ENCODE results near the gene PPP3CB.

PPP3CB gene

DNA sequence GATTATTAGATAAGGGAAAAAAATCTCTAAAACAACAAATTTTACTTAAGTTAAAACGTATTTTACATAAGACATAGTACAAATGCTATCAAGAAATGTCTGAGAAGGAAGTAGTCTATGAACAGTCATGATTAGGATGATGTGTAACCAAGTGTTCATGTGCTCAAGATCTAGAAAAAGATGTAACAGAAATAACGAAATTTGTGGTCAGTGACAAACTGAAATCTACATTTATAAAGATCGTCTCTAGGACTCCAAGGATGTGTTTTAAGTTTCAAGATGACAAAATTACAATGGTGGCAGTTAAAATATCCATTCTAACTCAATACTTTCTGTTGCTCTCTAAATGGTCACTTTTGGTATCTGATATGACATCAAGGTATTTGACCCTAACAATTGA lies 17.2 kb downstream of the PPP3CB start:
- no peak for DNase-seq

DNA sequence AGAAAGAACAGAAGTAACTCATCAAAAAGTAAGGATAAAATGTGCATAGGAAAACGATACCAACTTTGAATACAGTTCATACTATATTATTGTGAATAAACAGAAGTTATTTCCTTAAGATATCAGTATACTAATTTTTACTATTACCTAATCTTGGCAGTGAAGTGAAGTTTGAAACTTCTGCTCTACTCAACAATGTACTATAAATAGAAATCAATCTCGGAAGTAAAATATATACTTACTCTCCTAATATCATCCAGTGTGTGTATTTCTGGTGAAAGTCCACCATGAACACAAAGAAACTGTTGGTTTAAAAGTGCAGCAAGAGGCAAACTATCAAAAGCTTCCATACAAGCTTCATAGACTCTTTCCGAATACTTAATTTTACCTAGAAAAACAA lies 24.6 kb downstream of the PPP3CB start:
- no peak for DNase-seq

DNA sequence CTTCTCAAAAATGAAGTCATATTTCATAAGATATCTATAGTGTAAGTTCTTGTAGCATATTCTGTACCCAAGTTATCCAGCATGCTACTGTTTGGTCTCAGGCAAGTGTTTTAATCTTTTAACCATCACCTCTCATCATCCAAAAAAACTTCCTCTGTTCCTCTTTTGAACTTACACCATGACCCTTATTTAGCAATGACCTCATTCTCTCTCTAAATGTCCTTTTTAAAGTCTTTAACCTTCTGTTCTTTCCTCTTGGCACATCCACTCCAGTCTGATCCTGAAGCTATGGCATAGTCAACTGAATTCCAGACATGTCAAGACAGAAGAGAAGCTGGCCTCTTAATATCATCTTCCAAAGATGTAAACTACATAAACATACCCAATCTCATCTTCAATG lies 26.2 kb downstream of the PPP3CB start:
- DNase-seq, result no peak

DNA sequence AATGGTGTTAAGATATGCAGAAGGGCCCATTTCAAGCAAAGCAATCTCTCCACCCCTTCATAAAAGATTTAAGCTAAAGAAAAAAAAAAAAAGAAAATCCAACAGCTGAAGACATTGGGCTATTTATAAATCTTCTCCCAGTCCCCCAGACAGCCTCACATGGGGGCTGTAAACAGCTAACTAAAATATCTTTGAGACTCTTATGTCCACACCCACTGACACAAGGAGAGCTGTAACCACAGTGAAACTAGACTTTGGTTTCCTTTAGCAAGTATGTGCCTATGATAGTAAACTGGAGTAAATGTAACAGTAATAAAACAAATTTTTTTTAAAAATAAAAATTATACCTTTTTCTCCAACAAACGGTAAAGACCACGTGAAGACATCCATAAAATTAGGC lies 28.6 kb downstream of the PPP3CB start:
- DNase-seq, result no peak

DNA sequence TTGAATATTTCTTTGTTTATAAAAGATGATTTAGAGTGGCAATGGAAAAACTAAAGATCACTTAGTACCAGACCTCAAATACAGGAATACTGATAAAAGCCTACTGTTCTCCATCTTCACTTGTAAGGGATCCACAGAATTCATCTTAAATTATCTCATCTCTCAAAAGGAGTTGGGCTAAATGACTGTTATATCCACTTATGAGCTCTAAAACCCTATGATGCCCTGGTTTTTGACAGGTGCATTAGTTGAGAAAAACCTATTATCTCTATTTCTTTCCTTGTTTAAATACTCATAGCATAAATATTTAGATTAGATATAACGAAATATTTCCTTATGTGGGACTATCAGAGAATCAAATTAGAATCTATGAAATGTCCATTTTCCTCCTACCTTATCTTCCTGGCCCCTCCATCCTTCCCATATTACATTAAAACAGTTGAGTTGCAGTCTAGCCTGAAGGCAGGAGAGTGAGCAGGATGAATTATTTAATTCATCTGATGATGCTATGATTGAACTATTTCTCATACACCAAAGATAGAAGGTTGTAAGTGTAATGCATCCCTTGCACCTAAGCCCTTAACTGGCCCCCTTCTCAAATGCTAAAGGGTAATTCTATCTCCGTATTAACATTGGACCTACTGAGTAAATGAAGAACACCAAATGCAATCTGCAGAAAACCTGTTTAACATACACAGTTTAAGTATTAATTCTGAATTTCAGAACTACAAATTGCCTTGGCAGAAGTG lies 29.7 kb downstream of the PPP3CB start:
- no peak for DNase-seq

DNA sequence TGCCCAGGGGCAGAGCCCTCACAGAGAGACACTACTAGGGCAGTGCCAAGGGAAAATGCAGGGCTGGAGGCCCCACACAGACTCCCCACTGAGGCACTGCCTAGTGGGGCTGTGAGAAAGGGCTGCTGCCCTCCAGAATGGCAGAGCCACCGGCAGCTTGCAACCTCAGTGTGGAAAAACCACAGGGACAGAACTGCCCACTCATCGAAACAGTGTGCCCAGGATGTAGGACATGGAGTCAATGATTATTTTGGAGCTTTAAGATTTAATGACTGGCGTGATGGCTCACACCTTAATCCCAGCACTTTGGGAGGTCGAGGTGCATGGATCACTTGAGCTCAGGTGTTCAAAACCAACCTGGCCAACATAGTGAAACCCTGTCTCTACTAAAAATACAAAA lies 34.9 kb downstream of the PPP3CB start:
- DNase-seq, result no peak

DNA sequence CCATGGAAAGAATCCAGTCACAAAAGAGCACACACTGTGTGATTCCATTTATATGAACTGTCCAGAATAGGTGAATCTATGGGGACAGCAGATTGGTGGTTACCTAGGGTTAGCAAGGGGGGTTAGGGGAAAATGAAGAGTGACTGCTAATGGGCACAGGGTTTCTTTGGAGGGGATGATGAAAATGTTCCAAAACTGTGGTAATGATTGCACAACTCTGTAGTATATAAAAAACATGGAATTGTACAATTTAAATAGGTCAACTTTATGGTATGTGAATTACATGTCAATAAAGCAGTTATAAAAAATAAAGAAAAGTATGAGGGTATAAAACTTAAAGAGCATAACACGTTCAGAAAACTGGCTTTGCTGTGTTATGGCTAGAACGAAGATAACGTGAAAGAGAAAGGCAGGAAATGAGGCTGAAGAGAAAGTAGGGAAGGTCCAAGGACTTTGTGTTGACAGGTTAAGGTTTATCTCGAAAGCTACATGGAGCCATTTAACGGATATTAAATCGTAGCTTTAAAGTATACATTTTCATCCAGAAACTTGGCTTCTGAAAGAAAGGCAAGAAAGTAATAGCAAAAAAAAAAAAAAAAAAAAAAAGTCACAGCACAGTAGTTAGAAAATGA lies 36.0 kb downstream of the PPP3CB start:
- no peak for DNase-seq

DNA sequence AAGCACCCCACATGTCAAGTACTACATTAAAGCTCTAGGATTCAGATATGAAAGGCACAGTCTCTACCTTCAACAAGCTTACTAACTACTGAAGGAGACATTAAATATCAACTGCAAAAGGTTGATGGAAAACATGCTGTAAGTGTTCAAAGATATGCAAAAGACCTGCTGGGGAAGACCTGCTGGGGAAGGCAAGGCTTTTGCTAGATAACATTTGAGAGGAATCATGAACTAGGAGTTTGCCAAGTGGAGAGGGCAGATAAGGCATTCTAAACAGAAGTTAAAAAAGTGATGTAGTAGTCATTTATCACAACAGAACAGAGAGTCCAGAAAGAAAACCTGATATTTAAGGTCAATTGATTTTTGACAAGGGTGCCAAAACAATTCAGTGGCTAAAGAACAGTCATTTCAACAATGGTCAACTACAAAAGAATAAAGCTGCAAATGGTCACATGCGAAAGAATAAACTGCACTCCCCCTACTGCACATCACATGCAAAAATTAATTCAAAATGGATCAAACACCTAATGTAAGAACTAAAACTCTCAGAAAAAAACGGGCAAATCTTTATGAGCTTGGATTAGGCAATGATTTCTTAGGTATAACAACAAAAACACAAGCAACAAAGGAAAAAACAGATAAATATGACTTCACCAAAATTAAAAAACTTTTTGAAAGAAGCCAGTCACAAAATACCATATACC lies 39.5 kb downstream of the PPP3CB start:
- DNase-seq, result no peak

DNA sequence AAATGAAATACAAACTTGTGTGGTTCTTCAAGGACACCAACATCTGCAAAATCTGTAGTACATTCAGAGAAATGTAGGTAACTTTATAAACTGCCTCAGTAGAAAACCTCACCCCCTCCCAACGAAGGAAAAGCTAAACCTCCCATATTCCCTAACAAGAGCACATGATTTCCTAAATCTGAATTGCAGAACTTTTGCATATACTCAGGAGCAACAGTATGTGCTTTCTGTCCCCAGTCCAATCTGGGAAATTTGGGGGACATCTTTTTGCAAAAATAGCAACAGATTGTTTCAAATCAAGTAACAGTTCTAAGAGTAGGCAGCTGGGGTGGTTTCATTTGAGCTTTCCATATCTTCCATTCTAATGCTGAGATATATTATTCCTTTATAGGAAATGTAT lies 46.7 kb downstream of the PPP3CB start:
- no peak for DNase-seq

DNA sequence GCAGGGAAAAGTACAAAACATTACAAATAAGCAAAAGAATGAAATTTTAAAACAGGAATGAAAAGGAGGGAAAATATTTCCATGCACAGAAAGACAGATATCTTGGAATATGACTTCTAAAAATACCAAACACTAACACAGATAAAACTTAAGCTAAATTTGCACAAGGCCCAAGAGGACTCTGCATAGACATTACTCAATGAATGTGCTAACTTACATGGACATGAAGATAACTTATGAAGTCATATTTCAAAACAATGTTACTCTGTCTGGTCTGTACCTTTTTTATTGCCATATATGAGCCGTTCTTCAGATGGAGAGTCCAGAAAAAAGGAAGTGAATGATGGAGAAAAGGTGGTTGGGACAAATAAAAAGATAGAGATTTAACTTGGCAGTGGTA lies 47.4 kb downstream of the PPP3CB start:
- no peak for DNase-seq

DNA sequence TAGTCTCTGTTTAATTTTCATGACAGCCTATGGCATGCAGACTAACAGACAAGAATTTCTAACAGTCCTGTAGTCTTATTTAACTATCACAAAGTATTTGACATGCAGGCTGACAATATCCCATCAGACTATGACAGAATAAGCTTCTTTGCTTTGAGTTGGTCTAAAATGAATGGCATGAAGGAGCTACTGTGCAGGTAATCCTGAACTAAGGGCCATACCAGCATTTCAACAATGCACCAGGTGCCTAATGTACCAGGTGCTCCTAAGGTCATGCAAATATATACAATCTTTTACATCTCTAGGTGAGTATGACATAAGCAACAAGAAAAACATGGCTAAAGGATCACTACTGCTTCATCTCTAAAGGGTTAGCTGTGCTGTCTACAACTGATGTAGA lies 48.9 kb downstream of the PPP3CB start:
- no peak for DNase-seq

DNA sequence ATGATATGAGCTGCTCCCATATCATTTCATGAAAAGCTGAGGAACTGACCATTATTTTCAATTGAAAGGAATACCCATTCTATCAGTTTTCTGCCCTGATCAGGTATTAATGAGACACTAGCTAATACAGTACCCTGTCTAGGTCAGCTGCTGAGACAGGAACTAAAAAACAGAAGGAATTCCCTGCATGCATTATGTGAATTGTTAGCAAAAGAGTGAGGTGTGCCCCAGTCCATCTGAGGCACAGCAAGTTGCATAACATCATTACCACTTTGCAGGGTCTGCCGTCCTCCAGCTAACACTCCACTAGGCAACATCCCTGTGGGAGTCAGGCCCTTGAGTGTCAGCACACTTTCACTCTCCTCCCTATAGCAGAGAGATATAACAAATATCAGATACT lies 51.4 kb downstream of the PPP3CB start:
- no peak for DNase-seq

DNA sequence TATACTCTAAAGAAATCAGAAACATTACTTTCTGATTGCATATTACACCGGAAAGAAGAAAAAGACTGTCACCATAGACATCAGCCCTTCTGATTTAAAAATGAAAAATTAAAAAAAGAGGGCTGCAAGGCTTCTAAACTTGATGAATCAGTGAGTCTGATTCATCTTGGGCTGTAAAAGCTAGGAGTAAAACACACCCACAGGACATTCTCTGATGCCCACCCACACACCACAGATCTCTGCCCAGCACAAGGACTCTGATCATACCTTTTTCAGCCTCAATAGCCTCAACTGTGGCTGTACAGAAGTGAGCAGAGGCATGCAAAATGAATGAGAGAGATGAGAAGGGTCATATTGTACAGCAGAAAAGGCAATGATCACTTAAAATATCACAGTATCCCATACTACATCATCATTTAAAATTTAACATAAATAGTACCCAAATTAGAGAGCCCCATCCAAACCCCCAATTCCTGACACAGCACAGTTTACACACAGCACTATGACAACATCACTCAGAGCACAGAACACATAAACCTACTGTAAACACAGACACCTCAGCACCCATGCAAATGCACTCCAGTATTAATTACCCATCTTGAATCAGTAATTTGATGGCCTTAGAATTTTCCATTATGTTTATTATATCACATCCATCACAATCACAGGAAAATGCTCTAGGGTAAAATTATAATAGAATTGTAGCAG lies 56.1 kb downstream of the PPP3CB start:
- no peak for DNase-seq

DNA sequence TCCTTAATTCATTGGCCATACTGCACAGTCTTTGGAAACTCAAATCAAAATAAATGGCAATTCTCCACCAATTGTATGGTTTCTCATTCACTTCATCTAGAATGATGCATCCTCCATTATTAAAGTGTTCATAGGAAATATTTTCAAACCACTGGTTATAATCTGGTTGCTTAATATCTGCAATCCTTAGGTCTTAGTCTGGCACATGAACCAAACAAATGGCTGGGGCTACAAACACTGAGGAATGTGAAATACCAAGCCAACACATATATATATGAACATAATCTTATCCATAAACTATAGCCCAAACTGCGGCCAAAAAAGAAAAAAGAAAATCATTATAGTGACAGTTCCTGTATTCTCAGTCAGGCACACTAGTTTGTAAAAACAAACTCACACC lies 56.8 kb downstream of the PPP3CB start:
- DNase-seq, result no peak

DNA sequence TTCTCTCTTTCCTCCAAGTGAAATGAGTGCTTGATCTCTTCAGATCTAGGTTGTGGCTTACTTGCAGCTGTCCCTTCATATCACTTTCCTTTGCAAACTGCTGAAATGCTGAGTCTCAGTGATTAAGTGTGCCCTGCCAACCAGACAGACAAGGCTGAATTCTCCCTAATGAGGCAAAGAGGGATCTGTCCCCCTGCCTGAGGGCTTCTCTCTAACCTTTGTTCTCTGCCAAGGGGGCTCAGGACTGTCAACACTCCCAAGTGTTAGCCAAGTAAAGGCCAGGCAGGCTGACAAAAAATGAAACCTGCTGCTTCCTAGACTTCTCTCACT lies 62.3 kb downstream of the PPP3CB start, which contains the start of gene MSS51:
TSS of gene MSS51 (minus strand) at position 24 of the 330 bp plus-strand sequence. CDS start 5,277 bp downstream, outside the sequence.
- DNase-seq, result no peak

DNA sequence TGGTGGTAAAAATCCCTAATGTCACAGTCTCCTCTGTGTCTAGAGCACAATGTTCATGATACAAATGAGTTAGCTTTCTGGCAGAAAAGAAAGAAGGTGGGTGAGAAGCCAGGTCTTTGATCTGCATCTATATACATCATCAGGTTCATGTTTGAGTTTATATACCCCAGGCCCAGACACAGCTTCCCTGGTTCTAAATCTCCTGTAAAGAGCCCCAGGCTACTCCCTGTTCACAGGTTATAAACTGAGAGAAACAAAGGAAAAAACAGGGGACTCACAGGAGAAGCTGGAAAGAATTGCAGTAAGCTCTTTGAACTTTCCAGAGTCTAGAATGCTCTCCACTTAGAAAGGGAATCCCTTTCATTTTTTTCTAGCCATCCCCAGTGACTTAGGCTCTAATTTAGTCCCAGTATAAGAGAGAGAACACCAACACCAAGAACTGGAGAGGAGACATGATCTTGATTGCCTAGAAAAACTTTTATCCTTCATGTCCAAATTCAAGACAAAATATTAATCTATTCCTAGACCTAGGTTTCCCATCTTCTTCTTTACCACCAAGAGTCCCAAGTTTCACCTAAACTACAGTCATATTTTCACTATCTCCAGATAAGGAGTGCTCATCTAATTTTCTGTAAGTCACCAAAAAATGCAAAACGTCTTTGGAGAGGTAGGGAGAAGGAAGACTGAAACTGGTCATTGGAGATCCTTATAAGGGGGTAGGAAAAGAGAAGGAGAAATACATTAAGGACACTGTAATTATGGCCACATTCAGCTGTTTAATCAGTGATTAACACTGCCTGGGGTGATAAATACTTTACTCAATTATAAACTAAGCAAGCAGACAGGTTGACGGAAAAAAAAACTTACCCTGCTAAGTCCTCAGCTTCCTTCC lies 62.9 kb downstream of the PPP3CB start:
- no peak for DNase-seq

DNA sequence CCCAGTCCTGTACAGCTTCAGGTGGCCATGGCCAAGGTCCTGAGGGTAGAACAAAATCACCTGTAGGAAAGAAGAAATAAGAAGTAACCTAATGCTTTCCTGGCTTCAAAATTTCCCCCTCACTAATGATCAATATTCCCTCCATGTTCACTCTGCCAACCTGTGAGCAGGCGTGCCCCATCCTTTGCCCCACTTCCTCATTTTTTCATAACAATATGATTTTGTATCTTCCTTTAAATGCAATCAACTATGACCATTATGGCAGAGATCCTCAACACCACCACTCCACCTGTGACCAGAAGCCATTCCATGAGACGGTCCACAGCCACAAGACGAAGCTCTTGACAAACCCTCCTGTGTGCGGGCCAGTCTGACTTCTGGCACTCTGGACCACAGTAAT lies 69.5 kb downstream of the PPP3CB start:
- DNase-seq, result no peak

DNA sequence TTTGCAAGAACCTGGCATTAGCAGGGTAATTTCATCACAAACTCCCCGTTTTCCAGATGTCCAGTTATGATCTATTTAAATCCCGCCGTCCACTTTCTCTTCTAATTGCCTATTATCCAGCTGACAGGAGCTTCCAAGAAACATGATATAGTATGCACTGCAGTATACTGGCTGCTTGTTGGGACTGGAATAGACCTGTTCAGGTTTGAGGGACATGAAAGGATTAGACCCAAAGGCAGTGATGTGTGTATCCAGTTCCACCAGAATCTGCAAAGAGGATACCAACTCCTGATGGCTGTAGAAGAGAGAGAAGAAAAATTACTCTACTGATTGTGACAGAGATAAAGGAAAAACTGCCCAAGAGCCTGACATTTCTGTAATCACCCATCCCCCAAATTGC lies 71.3 kb downstream of the PPP3CB start:
- no peak for DNase-seq

DNA sequence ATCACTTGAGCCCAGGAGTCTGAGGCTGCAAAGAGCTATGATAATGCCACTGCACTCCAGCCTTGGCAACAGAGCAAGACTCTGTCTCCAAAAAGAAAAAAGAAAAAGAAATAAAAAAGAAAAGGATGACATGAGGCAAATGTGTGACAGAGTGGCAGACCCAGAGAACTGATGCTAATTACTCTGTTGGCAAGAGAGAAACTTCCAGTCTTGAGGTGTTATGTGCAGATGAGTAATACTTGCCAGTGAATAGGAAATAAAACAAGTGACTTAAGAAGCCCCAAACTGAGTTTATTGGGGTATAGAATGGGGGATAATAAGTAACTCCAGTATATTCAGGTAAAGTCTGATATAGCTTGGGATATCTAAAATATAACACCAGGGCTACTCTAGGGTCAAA lies 72.5 kb downstream of the PPP3CB start:
- DNase-seq, result no peak

DNA sequence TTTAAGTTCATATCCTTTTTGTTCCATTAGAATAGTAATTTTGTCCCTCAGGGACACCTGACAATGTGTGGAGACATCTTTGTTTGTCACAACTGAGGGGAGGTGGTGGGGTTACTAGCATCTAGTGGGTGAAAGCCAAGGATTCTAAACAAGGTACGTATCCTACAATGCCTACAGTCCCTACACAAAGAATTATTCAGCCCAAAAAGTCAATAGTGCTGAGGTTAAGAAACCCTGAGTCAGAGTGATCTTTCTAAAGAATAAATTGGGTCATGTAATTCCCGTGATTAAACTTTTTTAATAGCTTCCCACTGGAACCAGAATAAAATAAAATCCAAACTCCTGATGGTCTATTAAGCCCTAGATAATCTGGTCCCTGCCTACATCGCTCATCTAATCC lies 79.3 kb downstream of the PPP3CB start:
- DNase-seq, result no peak

DNA sequence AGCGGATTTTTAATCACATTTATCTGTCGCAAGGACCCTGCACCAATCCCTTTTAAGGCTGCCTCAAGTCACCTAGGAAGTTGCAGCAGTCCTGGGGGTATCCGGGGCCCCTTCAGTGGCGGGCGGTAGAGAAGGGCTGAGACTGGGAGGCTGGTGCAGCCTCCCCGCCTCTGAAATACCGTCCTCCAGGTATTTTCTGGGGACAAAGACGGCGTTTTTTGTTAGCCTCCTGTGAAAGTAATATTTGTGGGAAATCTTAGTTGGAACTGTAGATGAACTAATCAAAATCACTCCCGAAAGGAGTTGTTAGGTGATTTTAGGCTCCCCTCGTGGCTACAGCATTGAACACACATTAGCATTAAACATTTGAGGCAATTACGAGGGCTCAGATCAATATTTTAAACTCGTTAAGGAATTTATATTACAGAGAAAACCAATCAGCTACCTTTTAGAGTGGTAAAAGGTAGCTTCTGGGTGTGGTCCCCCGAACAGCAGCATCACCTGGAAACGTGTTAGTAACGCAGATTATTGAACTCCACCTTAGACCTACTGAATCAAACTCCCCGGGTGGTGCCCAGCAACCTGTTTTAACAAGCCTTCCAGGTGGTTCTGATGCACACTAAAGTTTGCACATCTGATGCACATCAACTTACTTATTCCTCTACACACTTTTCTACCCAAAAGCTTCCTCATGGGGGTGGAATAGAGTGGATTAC lies 81.4 kb downstream of the PPP3CB start:
- DNase-seq, result no peak

Data from CD4-positive, alpha-beta T cell treated with Interleukin-15 for 1 hour (primary cell).